Tibial nerve (tissue), 4 donors: ENCODE results near the gene LSMEM2.

Experiments used
- CTCF ChIP-seq, 5 experiments: fragments of 200-600 bp in 3 of 5; fragments of 450-650 bp in 2 of 5; sonication (generic) in 3 of 5; IDR thresholded peaks; one replicate each; pipeline ENCODE4 v1.5.1; 2016 to 2019; ENCODE audit warnings: antibody characterized with exemption in 5 of 5, mild to moderate bottlenecking in 3 of 5, moderate library complexity in 2 of 5
- EP300 ChIP-seq, 2 donors: sonication (generic); formaldehyde crosslinking; IDR thresholded peaks; one replicate each; pipeline ENCODE4 v1.6.1; 2017; ENCODE audit warnings: antibody characterized with exemption in 2 of 2, mild to moderate bottlenecking in 1 of 2
- POLR2A ChIP-seq, 2 donors: fragments of 450-650 bp; IDR thresholded peaks; one replicate each; pipeline ENCODE4 v1.6.1; 2017; ENCODE audit warnings: antibody characterized with exemption in 2 of 2, mild to moderate bottlenecking in 2 of 2, moderate library complexity in 2 of 2

GRCh38 chr3:50230794-50231125 lies 48.1 kb upstream of the LSMEM2 start:
- TF ChIP-seq CTCF (IDR thresholded peaks at IDR 0.05): no peak
- TF ChIP-seq EP300 (IDR thresholded peaks at IDR 0.05): no peak
- no peak for TF ChIP-seq POLR2A (IDR thresholded peaks at IDR 0.05)
